Glutamatergic neuron (in vitro differentiated cells): ENCODE data around the gene LYRM4. TPM values are rescaled to one million over a fixed set of nuclear protein-coding genes. Genes with fewer than 3 reads are reported as not detected.

Source experiments
- DNase-seq: peaks from one replicate; pipeline ENCODE4 v3.0.0; 2022
- H3K27ac Mint-ChIP-seq: one replicate; pipeline ENCODE4 v1.8.0; 2020; ENCODE audit warnings: mild to moderate bottlenecking, mixed read lengths, inconsistent platforms; ENCODE audit not compliant: unreplicated experiment
- H3K27me3 Mint-ChIP-seq: one replicate; pipeline ENCODE4 v1.8.0; 2020; ENCODE audit warnings: mild to moderate bottlenecking, moderate library complexity, mixed read lengths, inconsistent platforms; ENCODE audit not compliant: unreplicated experiment
- H3K36me3 Mint-ChIP-seq: one replicate; pipeline ENCODE4 v1.8.0; 2020; ENCODE audit warnings: mild to moderate bottlenecking, mixed read lengths, inconsistent platforms; ENCODE audit not compliant: unreplicated experiment
- H3K4me1 Mint-ChIP-seq: one replicate; pipeline ENCODE4 v1.8.0; 2020; ENCODE audit warnings: mild to moderate bottlenecking, low read depth, mixed read lengths, inconsistent platforms; ENCODE audit not compliant: unreplicated experiment
- H3K4me3 Mint-ChIP-seq: one replicate; pipeline ENCODE4 v1.8.0; 2020; ENCODE audit warnings: mild to moderate bottlenecking, mixed read lengths, inconsistent platforms; ENCODE audit not compliant: unreplicated experiment
- H3K9me3 Mint-ChIP-seq: one replicate; pipeline ENCODE4 v1.8.0; 2020; ENCODE audit warnings: mild to moderate bottlenecking, moderate library complexity, mixed read lengths, inconsistent platforms; ENCODE audit not compliant: unreplicated experiment
- total RNA-seq: library from RNA; stranded (reverse); fragmentation: NEBNext Ultra II Directional; extraction: Animal tissue kit (Norgen Biotek cat#: 25700); gene quantifications from one replicate; pipeline ENCODE4 v1.2.1, GENCODE V29; 2021; ENCODE audit not compliant: unreplicated experiment
- TF ChIP-seq, protein P1 (sequence below): fragments of 200-600 bp; sonication (generic); IDR thresholded peaks from one replicate; pipeline ENCODE4 v1.5.0; 2021; ENCODE audit not compliant: partially characterized antibody, unreplicated experiment

LYRM4 gene
- total RNA-seq, 1 donor from 2014 or later: 29.5 TPM

DNA sequence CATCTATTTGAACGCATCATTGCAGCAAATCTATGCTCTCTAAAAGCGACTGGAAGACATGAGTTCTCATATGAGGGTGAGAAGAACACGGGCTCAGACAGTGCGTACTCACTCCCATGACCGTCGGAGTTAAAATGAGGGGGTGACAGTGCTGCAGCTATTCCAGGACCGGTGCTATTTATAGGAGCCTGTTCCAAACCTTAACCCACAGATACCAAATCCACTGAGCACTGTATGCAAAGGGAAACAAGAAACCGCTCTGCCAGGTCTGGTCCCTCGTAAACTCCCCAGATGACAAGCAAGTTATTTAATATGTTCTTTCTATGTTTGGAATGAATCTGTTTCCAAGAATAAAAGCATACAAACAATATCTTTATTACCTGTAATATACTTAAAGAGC, 152.7 kb downstream of the LYRM4 start:
- Mint-ChIP-seq H3K27me3 (peaks cover 2% of the 10 kb centered on the region), H3K36me3 (peaks cover 6% of the 10 kb centered on the region), H3K4me3 (no peak overlapping the region), H3K4me1 (no peaks in the 10 kb centered on the region), H3K27ac (no peak overlapping the region), H3K9me3 (peaks cover 2% of the 10 kb centered on the region)
- TF ChIP-seq, protein P1, sequence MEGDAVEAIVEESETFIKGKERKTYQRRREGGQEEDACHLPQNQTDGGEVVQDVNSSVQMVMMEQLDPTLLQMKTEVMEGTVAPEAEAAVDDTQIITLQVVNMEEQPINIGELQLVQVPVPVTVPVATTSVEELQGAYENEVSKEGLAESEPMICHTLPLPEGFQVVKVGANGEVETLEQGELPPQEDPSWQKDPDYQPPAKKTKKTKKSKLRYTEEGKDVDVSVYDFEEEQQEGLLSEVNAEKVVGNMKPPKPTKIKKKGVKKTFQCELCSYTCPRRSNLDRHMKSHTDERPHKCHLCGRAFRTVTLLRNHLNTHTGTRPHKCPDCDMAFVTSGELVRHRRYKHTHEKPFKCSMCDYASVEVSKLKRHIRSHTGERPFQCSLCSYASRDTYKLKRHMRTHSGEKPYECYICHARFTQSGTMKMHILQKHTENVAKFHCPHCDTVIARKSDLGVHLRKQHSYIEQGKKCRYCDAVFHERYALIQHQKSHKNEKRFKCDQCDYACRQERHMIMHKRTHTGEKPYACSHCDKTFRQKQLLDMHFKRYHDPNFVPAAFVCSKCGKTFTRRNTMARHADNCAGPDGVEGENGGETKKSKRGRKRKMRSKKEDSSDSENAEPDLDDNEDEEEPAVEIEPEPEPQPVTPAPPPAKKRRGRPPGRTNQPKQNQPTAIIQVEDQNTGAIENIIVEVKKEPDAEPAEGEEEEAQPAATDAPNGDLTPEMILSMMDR: no peak
- DNase-seq: no peak

DNA sequence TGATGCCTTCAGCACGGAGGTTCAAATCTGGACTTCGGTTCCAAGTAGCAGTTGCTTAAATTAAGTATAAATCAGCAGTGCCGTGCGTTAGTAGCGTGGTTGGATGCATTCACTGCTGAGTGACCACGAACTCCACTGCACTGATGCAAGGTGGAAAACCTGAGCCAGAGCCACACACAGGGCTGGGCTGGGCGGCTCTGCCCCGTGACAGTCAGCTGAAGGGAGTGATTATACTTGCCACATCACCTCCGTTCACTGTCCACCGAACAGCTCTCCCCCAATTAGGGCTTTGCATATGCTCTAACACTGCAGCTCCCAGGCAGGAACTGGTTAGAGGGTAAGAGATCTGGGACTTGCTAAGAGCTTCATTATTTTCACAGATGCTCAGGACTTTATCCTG, 153.4 kb downstream of the LYRM4 start:
- H3K27ac Mint-ChIP-seq: no peak overlapping the region
- TF ChIP-seq, protein P1: no peak
- H3K36me3 Mint-ChIP-seq: peaks cover 6% of the 10 kb centered on the region
- H3K9me3 Mint-ChIP-seq: peaks cover 2% of the 10 kb centered on the region
- no peaks in the 10 kb centered on the region for H3K4me1 Mint-ChIP-seq
- H3K4me3 Mint-ChIP-seq: no peak overlapping the region
- no peak for DNase-seq
- no peaks in the 10 kb centered on the region for H3K27me3 Mint-ChIP-seq

DNA sequence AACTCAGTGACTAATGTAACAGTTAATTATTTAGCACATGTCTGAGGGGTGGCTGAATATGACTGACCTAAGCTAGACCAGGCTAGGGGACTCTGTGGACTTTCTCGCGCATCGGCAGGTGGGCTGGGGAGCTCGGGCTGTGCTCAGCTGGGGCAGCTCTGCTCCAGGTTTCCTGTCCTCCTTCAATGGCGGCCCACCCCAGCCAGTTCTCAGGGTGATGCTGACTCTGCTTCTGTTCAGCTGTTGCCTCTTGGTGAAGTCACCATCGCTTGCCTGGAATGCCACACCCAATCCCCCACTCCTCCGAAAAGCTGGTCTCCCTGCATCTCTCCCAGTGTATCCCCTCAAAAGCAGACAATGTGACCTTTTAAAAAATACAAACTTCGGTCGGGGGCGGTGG, 155.6 kb downstream of the LYRM4 start:
- TF ChIP-seq, protein P1: no peak
- Mint-ChIP-seq H3K36me3 (no peaks in the 10 kb centered on the region), H3K27ac (no peak overlapping the region), H3K9me3 (peaks cover 3% of the 10 kb centered on the region), H3K4me3 (no peak overlapping the region), H3K27me3 (peaks cover 1% of the 10 kb centered on the region), H3K4me1 (no peaks in the 10 kb centered on the region)
- DNase-seq: no peak

DNA sequence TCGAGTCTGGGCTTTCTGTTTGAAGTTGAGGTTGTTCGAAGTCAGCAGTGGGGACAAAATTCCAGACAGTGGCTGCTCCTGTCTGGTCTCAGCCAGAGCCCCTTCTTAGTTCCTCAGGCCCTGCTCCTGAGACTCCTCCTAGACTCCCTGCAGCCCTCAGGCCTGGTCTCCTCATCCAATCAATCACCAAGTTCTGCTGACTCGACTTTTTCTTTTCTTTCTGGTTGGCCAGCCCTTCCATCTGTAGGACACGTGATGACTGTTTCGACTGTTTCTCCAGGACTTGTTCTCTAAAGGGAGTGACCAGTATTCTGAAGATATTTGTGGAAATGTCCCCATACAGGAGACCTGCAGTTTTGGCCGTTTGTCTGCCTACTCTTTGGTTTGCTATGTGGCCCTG, 156.1 kb downstream of the LYRM4 start:
- no peak for DNase-seq
- no peak overlapping the region for H3K27ac Mint-ChIP-seq
- peaks cover 5% of the 10 kb centered on the region for H3K9me3 Mint-ChIP-seq
- H3K4me1 Mint-ChIP-seq: no peaks in the 10 kb centered on the region
- H3K36me3 Mint-ChIP-seq: peaks cover 3% of the 10 kb centered on the region
- TF ChIP-seq, protein P1: no peak
- peaks cover 1% of the 10 kb centered on the region for H3K27me3 Mint-ChIP-seq
- H3K4me3 Mint-ChIP-seq: no peak overlapping the region

DNA sequence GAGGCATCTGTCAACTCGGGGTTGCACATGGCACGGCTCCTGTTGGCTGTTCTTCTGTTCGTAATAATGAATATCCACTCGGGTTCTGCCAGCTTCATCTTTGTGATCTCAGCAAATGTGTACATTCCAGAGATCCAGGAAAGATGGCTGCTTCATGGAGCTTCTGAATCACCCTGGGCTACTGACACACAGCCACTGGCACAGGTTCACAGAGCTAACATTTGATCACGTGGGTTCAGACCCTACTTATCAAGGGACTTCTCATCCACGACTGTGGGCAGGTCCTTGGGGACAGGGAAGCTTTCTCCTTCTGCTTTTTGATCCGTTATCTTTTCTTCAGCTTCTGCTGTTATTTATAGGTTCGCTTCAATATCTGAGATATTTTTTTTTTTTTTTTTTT, 157.5 kb downstream of the LYRM4 start:
- no peak for DNase-seq
- H3K9me3 Mint-ChIP-seq: peaks cover 5% of the 10 kb centered on the region
- peaks cover 3% of the 10 kb centered on the region for H3K27me3 Mint-ChIP-seq
- H3K36me3 Mint-ChIP-seq: peaks cover 5% of the 10 kb centered on the region
- H3K27ac Mint-ChIP-seq: no peak overlapping the region
- TF ChIP-seq, protein P1: no peak
- no peak overlapping the region for H3K4me3 Mint-ChIP-seq
- H3K4me1 Mint-ChIP-seq: no peaks in the 10 kb centered on the region
